ENCODE data around the gene KXD1.
"Not testable (repeated sequence)": the region's sequence is repeated elsewhere in the genome, so short reads cannot be mapped to it uniquely, and the experiment has no call there.

The KXD1 gene

DNA sequence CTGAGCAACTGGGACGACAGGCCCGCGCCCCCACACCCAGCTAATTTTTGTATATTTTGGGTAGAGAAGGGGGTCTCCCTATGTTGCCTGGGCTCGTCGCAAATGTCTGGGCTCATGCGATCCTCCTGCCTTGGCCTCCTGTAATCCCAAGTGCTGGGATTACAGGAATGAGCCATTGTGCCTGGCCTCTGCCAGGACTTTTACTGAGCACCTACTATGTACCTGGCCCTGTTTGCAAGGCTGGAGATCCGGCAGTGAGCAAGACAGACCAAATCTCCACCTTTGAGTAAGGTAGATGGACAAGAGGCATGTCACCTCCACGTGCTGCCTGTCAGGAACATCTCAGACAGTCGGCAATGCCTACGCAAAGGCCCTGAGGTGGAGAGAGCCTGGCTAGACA is 21.2 kb upstream of the KXD1 start:
- no peak for DNase-seq (ENCODE audit: low read depth in 2 of 2)

DNA sequence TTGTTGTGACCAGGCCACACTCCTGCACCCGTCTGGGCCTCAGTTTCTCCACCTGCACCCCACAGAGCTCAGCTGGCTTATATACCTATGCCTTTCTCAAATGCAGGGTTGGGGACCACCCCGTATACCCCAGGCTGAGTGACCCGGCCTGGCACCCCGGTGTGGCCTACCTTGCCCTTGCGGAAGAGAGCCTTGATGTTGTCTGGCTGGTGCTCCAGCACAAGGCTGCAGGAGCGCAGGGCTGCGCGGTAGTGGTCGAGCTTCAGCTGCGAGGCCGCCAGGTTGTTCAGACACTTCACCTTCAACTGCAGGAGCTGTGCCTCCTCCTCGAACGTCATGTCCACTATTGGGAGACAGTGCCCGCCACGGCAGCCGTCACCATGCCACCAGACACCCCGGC is 20.2 kb upstream of the KXD1 start:
- DNase-seq (ENCODE audit: low read depth in 2 of 2), result no peak

DNA sequence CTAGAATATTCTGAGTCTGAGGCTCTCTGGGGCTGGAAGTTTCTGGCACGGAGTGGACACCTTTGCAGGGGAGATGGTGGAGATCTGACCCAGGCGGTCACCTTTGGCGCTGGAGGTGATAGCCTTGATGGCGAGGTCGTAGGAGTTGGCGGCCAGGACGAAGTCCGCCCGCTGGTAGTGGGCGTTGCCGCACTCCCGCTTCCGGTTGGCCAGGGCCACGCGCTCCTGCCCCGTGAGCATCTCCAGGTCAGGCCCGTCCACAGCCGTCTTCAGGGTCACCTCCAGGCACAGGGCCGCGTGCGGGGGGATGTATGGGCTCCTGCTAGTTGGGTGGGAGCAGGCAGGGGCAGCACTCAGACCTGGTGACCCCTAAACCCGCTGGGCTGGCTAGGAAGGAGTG is 19.6 kb upstream of the KXD1 start:
- DNase-seq (ENCODE audit: low read depth in 2 of 2), result no peak

DNA sequence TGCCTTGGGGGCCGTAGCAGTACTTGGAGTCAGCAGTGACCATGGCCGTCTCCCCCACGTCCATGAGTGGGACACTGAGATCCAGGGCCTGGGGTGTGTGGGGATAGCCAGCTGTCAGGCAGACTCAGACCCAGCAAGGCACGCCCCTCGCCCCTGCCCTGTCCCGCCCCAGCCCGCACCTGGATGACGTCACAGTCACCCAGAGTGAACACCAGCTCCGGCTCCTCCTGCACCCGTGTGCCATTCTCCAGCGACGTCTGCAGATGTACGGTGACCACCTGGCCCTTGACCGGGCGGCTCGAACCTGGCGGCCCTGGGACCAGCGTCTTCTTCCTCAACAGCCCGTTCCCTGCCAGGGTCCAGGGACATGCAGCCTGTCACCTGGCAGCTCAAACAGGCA is 18.3 kb upstream of the KXD1 start:
- no peak for DNase-seq (ENCODE audit: low read depth in 2 of 2)

DNA sequence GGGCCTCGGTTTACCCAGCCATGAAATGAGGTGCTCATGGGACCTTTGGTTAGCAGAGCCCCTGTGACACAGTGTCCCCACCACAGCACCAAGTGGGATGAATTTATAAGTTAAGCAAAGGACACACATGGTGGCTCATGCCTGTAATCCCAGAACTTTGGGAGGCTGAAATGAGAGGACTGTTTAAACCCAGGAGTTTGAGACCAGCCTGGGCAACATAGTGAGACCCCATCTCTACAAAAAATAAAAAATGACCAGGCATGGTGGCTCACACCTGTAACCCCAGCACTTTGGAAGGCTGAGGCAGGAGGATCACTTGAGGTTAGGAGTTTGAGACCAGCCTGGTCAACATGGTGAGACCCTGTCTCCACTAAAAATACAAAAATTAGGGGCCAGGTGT is 17.5 kb upstream of the KXD1 start:
- not testable (repeated sequence) for DNase-seq (ENCODE audit: low read depth in 2 of 2)

DNA sequence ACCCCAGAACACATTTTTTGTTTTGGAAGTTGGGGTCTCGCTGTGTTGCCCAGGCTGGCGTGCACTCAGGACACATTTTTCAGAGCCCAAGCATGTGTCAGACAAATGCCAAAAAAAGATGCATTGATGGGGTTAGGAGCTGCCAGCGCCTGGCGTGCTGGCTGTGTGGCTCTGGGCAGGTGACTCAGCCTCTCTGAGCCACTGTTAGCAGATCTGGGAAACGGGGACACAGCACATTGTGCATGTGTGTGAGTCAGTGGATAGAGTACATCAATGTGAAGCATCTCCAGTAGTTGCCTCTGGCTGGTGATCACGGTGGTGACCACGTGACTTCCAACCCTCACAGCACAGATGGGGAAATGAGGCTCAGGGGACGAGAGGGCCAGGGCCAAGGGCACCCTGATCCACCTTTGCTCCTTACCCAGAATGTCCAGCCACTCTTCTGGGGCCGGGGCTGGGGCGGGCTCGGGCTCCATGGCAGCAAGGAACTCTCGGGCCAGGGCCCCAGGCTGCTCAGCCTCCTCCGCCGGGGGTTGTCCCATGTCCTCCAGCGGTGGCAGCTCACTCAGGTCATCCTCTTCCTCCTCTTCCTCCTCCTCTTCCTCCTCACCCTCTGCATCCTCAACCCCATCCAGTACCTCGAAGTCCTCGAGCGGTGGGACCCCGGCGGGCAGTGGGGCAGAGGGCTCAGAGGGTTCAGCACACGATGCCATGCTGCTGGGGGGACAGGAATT is 16.2 kb upstream of the KXD1 start:
- peak in 1 of 2 donors; percentile 13 for DNase-seq (ENCODE audit: low read depth in 2 of 2)

DNA sequence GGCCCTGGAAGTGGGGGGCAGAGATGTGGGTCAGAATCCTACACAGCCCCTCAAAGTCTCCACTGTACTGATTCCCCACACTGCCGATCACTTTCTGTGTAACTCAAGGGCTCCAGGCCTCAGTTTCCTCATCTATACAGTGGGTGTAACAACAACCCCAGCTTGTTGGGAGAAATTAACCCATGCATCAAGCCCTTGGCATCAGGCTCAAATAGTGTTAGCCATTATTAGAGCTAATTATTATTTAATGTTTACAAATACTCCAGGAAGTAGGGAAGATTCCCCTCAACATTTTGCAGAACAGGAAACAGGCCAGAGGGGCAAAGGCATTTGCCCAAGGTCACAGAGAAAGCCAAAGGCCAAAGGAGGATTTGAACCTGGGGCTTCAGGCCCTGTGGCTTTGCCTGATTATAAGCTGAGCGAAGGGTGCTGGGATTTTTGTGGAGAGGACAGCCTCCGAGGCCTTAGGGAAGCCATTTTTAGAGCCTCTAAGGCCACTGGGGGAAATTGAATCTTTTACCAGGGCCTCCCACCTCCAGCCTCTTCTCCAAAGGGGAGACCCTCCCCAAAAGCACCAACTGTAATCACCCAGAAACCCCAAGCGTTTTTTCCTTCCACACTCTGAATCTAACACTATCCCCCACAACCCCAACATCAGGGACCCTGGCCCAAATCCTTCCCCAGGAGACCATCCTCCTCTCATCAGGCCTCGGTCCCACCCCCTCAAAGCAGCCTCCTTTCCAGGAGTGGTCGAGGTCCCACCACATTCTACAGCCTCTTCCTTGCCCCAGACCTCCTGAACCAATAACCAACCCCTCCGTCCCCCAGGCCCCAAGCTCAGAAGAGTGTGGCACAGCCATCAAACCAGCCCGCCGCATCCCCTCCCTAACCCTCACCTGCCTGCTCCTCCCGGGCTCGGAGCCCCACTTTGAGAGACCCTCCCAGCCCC is 15.4 kb upstream of the KXD1 start:
- DNase-seq (ENCODE audit: low read depth in 2 of 2), result no peak

DNA sequence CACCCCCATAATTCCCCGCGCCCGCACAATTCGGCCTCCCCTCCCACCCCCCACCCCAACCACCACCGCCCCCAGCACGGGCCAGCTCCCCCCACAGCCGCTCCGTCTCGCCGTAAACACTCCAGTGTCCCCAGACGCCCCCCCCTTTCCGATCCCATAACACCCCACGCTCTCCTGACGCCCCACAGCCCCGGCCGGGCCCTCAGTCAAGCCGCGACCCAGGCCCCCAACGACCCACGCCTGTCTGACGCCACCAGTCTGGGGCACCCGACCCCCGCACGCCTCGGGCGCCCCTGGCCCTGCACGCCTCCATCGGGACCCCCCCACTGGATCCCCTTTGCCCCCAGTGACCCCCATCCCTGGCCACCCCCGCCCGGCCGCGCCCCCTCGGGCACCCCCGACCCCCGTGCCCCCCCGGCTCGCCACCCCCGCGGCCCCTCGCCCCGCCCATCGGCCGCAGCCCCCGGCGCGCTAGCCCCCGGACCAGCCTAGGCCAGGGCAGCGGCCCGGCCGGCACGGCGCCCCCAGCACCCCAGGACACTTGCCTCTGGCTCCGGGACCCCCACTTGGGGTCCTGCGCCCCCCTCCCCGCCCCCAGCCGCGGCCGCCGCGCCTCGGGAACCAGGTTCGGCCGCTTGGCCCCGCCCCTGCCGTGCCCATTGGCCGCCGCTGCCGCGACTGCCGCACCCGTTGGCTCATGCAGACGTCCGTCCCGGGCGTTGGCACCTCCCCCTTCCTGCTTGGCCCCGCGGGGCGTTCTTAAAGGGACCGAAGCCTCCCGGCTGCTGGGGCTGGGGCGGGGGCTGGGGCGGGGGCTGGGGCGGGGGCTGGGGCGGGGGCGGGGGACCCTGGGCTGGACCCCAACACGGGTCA is 14.5 kb upstream of the KXD1 start, which contains the start of gene FKBP8:
Gene FKBP8, minus strand, starts transcription at position 633 of the 873 bp plus-strand sequence. CDS start 1,603 bp downstream, outside the sequence.
- DNase-seq (ENCODE audit: low read depth in 2 of 2), result peak; percentile 94 to 96

DNA sequence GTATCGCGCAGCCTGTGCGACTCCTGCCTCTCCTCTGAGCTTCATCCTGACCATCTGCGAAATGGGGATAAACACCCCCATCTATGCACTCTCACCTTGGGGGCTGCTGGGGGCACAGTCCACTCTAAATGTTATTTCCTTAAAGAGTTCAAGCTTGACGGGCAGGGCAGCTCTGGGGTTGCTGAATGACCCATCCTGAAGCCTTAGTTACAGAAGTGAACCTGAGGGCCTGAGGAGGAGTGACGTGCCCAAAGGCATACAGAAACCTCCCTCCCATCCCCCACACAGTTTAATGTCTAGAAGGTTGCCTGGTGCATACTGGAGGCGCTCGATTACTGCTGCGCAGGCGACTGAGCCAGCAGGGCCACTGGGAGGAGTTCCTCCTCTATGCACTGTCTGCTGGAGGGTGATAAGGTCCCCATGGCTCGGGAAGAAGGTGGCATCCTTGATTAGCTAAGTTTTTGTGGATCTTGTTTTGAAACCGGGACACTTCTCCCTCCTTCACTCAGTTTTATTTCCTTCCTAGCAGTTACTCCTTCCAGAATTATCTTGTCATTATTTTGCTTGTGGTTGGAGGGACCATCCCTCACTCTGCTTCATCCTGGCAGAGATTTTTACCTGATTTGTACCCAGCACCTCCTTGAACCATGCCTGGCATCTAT is 13.7 kb upstream of the KXD1 start:
- peak; percentile 67 to 77 for DNase-seq (ENCODE audit: low read depth in 2 of 2)

DNA sequence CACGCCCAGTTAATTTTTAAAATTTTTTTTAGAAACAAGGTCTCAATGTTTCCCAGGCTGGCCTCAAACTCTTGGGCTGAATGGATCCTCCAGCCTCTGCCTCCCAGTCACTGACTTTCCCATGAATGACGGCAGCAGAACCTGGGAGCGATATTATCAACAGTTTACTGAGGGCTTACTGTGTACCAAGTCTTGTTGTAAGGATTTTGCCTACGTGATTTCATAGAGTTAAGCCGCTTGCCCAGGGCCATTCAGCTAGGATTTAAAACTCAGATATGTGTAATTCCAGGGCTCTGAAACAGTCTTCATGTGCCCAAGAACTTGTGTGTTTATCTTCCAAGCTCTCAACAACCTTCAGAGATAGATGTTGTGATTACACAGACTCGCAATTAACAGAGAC is 6.0 kb upstream of the KXD1 start:
- no peak for DNase-seq (ENCODE audit: low read depth in 2 of 2)

DNA sequence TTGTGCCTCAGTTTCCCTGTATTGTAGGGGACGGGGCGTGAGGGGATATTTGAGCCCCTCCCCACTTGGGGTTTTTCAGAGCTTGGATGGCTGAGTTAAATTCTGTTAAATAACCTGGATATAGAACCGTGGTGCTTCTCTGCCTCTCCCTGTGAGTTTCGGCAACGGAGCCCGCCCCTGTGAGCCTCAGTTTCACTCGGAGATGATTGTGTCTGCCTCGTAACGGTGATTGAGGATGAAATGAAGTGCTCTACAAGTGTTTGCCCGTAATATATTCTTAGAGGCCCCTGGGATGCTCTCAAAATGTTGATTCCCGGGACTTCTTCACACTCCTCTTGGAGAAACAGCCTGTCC is 509 bp downstream of the KXD1 start:
- DNase-seq (ENCODE audit: low read depth in 2 of 2), result no peak

DNA sequence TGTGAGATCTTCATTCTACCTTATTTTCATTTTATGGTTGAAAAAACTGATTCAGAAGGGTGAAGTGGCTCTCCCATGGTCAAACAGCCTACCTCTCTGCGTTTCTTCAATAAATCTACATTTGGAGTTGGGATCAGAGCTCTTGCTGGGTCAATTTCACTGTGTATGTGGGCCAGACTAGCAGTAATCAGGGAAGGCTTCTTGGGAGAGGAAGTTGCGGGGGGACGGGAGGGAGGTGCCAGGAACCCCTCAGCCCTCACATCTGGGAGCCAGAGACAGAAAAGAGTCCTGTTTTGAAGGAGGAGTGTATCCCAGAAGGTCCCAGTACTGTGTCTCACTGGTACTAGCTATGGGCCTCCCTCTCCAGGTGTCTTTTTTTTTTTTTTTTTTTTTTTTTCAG is 934 bp downstream of the KXD1 start:
- no peak for DNase-seq (ENCODE audit: low read depth in 2 of 2)

DNA sequence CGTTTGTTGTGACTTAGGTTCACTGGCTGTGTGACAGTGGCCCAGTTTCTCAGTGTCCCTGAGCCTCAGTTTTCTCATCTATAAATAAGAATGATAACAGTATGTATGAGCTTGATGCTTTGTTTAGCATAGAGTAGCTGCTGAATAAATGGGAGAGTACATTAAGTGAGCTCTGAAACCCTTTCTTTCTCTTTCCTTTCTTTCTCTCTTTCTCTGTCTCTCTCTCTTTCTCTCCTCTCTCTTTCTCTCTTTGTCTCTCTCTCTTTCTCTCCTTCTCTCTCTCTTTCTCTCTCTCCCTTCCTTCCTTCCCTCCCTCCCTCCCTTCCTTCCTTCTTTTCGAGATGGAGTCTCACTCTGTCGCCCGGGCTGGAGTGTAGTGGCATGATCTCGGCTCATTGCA is 2.0 kb downstream of the KXD1 start:
- DNase-seq (ENCODE audit: low read depth in 2 of 2), result no peak

DNA sequence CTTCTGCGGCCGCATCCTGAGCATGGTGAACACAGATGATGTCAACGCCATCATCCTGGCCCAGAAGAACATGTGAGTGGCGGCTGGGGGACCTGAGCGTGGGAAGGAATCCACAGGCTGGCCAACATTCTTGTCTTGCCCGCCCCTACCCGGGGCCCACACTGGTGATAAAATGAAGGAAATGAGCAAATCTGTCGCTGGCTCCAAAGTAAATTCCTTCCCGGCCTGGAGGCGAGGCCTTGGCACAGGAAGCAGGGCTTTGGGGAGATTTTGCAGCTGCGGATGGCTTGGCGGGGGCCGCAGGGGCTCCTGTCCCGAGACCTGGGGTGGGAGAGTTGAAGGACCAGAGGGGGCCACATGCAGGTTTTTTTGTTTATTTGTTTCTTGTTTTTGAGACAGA is 4.4 kb downstream of the KXD1 start:
- DNase-seq (ENCODE audit: low read depth in 2 of 2), result no peak

DNA sequence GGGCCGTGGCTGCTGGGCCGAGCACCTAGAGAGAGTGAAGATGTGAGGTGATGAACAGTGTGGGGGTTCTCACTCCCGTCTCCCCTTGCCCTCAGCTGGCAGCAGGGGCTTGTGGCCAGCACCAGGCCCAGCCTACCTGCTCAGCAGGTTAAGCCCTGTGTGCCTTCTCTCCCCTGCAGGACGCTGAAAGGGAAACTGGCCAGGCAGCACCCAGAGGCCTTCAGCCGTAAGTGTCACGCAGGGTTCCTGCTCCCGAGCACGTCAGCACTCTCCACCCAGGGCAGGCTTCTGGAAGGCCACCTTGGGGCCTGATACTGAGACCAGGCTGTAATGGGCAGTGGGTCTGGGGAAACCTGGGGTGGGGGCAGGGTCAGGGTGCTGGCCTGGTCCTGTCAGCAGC is 9.3 kb downstream of the KXD1 start:
- DNase-seq (ENCODE audit: low read depth in 2 of 2), result no peak

DNA sequence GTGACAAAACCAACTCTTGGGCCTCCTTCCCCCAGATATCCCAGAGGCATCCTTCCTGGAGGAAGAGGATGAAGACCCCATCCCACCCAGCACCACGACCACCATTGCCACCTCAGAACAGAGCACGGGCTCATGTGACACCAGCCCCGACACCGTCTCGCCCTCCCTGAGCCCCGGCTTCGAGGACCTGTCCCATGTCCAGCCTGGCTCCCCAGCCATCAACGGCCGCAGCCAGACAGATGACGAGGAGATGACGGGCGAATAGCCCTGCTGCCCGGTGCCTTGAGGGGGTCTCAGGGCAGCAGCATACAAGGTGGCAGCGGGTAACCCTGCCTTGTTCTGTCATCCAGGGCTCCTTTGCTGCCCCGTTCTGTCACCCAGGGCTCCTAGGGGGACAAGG is 10.7 kb downstream of the KXD1 start:
- DNase-seq (ENCODE audit: low read depth in 2 of 2), result no peak

DNA sequence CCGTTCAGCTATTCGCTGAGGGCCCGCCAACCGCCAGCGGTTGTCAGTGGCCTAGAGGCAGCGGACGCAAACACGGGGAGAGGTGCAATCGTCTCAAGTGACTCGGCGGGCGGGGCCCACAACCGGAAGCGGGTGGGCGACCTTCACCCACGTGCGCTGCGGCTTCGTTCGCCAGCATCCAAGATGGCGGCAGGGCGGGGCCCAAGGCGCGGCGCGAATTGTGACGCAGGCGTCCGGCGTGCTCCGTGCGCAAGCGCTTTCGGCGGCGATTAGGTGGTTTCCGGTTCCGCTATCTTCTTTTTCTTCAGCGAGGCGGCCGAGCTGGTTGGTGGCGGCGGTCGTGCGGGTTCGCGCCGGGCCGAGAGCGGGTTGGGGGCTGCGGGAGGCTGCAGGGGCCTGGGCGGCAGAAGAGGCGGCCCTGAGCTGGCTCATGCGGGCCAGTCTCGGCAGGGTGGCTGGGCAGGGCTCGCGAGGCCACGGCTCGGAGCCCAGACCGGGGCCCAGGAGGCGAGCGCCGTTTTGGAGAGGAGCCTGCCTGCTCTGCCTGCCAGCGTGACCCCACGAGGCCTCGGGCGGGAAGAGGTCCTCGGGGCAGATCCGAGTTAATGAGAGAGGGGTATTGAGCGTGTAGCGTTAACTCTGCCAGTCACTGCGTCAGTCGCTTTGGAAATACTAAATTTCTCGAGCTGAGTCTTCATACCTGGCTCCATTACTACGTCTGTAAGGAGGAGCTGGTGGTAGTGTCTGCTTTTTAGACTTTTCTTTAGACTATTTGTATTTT is 14.1 kb downstream of the KXD1 start, which contains the start of gene UBA52:
Gene UBA52, plus strand, starts transcription at position 294 of the 781 bp plus-strand sequence. CDS start 1,444 bp downstream, outside the sequence.
- peak; percentile 98 to 99 for DNase-seq (ENCODE audit: low read depth in 2 of 2)

DNA sequence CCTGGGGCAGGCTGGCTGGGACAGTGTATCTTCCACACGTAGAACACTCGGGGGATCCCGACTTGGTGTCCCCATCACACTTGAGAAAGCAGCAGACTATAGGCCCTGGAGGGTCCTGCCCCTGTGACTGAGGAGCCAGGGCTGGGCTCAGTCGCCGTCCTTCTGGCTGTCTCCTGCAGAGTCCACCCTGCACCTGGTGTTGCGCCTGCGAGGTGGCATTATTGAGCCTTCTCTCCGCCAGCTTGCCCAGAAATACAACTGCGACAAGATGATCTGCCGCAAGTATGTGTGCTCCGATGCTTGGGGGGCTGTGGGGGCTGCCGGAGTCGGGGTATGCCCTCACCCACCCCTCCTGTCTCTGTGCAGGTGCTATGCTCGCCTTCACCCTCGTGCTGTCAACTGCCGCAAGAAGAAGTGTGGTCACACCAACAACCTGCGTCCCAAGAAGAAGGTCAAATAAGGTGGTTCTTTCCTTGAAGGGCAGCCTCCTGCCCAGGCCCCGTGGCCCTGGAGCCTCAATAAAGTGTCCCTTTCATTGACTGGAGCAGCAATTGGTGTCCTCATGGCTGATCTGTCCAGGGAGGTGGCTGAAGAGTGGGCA is 17.1 kb downstream of the KXD1 start:
- no peak for DNase-seq (ENCODE audit: low read depth in 2 of 2)

DNA sequence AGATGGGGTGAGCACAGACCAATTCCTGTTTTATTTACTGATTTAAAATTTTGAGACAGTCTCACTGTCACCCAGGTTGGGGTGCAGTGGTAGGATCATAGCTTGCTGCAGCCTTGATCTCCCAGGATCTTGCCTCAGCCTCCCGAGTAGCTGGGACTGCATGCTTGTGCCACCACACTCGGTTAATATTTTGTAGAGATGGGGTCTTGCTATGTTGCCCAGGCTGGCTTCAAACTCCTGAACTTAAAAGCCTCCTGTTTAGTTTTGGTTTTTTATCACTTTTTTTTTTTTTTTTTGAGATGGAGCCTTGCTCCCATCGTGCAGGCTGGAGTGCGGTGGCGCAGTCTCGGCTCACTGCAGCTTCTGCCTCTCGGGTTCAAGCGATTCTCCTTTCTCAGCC is 18.7 kb downstream of the KXD1 start:
- no peak for DNase-seq (ENCODE audit: low read depth in 2 of 2)

DNA sequence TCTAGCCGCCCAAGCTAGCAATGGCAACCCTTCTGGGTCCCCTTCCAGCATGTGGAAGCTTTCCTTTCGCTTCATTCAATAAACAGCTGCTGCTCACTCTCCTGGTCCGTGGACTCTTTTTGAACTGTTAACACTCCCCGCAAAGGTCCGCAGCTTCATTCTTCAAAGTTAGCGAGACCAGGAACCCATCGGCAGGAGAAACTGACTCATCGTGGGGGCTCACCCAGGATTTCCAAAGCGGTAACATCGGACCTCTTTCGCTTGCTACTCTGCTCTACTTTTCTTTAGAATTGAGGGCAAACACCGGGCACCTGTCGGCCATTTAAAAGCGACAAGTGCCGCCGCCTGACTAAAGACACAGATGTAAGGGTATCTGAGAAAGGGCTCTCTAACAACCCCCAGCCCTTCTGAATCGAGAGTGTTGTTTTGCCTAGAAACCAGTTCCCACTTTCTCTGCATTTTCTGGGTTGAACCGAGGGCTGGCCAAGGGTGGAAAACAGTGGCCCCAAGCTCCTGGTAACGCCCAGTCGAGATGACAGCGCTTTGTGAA is 19.8 kb downstream of the KXD1 start:
- no peak for DNase-seq (ENCODE audit: low read depth in 2 of 2)
